GM23338 (cell line): ENCODE measurements around the gene SLC40A1. TPM values are rescaled to one million over a fixed set of nuclear protein-coding genes. Genes with fewer than 3 reads are reported as not detected.
A peak's percentile ranks its signal among the peaks of the same experiment; 100 is the strongest.

Experiments
- ATAC-seq: fragments of 200-7000 bp; cut with Tn5 transposase; 3 replicates; pipeline ENCODE4 v1.9.1; 2020
- DNase-seq: peaks from one replicate; pipeline ENCODE4 v3.0.0-alpha.2; 2015; ENCODE audit warnings: low spot score
- H2AFZ ChIP-seq: fragments of 200-600 bp; sonication (generic); 2 replicates; pipeline ENCODE4 v1.8.0; 2016; ENCODE audit warnings: antibody characterized with exemption, mild to moderate bottlenecking, moderate library complexity
- H3F3A ChIP-seq: fragments of 200-600 bp; sonication (generic); replicated peaks from 2 replicates; pipeline ENCODE4 v1.8.0; 2017; ENCODE audit warnings: antibody characterized with exemption, mixed run types, low read depth
- H3K27ac ChIP-seq: fragments of 200-600 bp; sonication (generic); 2 replicates; pipeline ENCODE4 v1.6.1; 2016; ENCODE audit warnings: low read depth
- H3K27me3 ChIP-seq: fragments of 200-600 bp; sonication (generic); 2 replicates; pipeline ENCODE4 v1.8.0; 2016; ENCODE audit warnings: mild to moderate bottlenecking, mixed run types, moderate library complexity; ENCODE audit not compliant: insufficient read depth
- H3K36me3 ChIP-seq: fragments of 200-600 bp; sonication (generic); 2 replicates; pipeline ENCODE4 v1.8.0; 2016; ENCODE audit warnings: mild to moderate bottlenecking; ENCODE audit not compliant: insufficient read depth
- H3K4me1 ChIP-seq: fragments of 200-600 bp; sonication (generic); 2 replicates; pipeline ENCODE4 v1.8.0; 2016; ENCODE audit warnings: mild to moderate bottlenecking, moderate library complexity; ENCODE audit not compliant: insufficient read depth
- H3K4me2 ChIP-seq: fragments of 200-600 bp; sonication (generic); 2 replicates; pipeline ENCODE4 v1.7.1; 2017; ENCODE audit warnings: mixed run types
- H3K4me3 ChIP-seq: fragments of 200-600 bp; sonication (generic); 2 replicates; pipeline ENCODE4 v1.6.1; 2016; ENCODE audit warnings: mixed run types
- H3K79me2 ChIP-seq: fragments of 200-600 bp; sonication (generic); replicated peaks from 2 replicates; pipeline ENCODE4 v1.8.0; 2017; ENCODE audit warnings: mild to moderate bottlenecking; ENCODE audit not compliant: insufficient read depth
- H3K9me2 ChIP-seq: fragments of 200-600 bp; sonication (generic); 2 replicates; pipeline ENCODE4 v1.8.0; 2017; ENCODE audit not compliant: insufficient read depth
- H4K20me1 ChIP-seq: fragments of 200-600 bp; sonication (generic); replicated peaks from 2 replicates; pipeline ENCODE4 v1.8.0; 2017; ENCODE audit warnings: mild to moderate bottlenecking; ENCODE audit not compliant: insufficient read depth
- H3K27ac Mint-ChIP-seq: 2 replicates; pipeline ENCODE4 v1.8.0; 2020; ENCODE audit warnings: inconsistent platforms, mild to moderate bottlenecking, moderate library complexity, mixed read lengths
- H3K27me3 Mint-ChIP-seq: 3 replicates; pipeline ENCODE4 v1.8.0; 2022; ENCODE audit warnings: low read depth, mild to moderate bottlenecking, moderate library complexity, mixed read lengths, inconsistent platforms; ENCODE audit not compliant: insufficient read depth, poor library complexity
- H3K36me3 Mint-ChIP-seq: 3 replicates; pipeline ENCODE4 v1.8.0; 2021; ENCODE audit warnings: low read depth, mild to moderate bottlenecking, inconsistent platforms, moderate library complexity, mixed read lengths
- H3K4me1 Mint-ChIP-seq: 3 replicates; pipeline ENCODE4 v1.8.0; 2020; ENCODE audit warnings: mild to moderate bottlenecking, inconsistent platforms, mixed read lengths
- H3K4me3 Mint-ChIP-seq: 3 replicates; pipeline ENCODE4 v1.8.0; 2021; ENCODE audit warnings: moderate library complexity, mild to moderate bottlenecking, inconsistent platforms, mixed read lengths
- H3K9me3 Mint-ChIP-seq: 3 replicates; pipeline ENCODE4 v1.8.0; 2020; ENCODE audit warnings: moderate library complexity, mild to moderate bottlenecking, inconsistent platforms, mixed read lengths
- EZH2 ChIP-seq: fragments of 200-600 bp; sonication (generic); IDR thresholded peaks from one replicate; pipeline ENCODE4 v1.8.0; 2017; ENCODE audit warnings: antibody characterized with exemption, mild to moderate bottlenecking, low read depth; ENCODE audit not compliant: unreplicated experiment
- EZH2phosphoT487 ChIP-seq: fragments of 200-600 bp; sonication (generic); IDR thresholded peaks from one replicate; pipeline ENCODE4 v1.8.1; 2018; ENCODE audit warnings: antibody characterized with exemption; ENCODE audit not compliant: unreplicated experiment
- JUNB ChIP-seq: IDR thresholded peaks from one replicate; pipeline ENCODE4 v1.6.1; 2016; ENCODE audit warnings: antibody characterized with exemption; ENCODE audit not compliant: unreplicated experiment
- NANOG ChIP-seq: IDR thresholded peaks from 2 replicates; pipeline ENCODE4 v1.6.1; 2016; ENCODE audit warnings: antibody characterized with exemption, borderline replicate concordance
- POLR2AphosphoS5 ChIP-seq: IDR thresholded peaks from 2 replicates; pipeline ENCODE4 v1.6.1; 2016; ENCODE audit warnings: antibody characterized with exemption, low read depth
- STAT1 ChIP-seq: IDR thresholded peaks from one replicate; pipeline ENCODE4 v1.6.1; 2016; ENCODE audit warnings: antibody characterized with exemption; ENCODE audit not compliant: unreplicated experiment
- ZNF114 ChIP-seq: fragments of 250-450 bp; sonication (Bioruptor Pico); IDR thresholded peaks from 2 replicates; pipeline ENCODE4 v1.5.0; 2020; ENCODE audit warnings: mild to moderate bottlenecking, moderate library complexity
- ZNF331 ChIP-seq: fragments of 250-450 bp; sonication (Bioruptor Pico); IDR thresholded peaks from 2 replicates; pipeline ENCODE4 v1.5.0; 2020; ENCODE audit warnings: low read depth, mild to moderate bottlenecking, moderate library complexity
- polyA plus RNA-seq: library from polyadenylated mRNA; unstranded; fragments of >200 nt; fragmentation: Nextera tagmentation; extraction: Ambion mirVana; gene quantifications from 2 replicates; pipeline ENCODE4 v1.2.1, GENCODE V29; 2016
- total RNA-seq: library from RNA; depleted of rRNA; stranded (reverse); fragments of >200 nt; shearing (Covaris generic); gene quantifications from 2 replicates; pipeline ENCODE4 v1.2.3, GENCODE V29; 2014
- TF ChIP-seq, protein P1 (sequence below): IDR thresholded peaks from one replicate; pipeline ENCODE4 v1.6.1; 2018; ENCODE audit warnings: antibody characterized with exemption; ENCODE audit not compliant: unreplicated experiment
- TF ChIP-seq, protein P2 (sequence below): IDR thresholded peaks from 2 replicates; pipeline ENCODE4 v1.6.1; 2016; ENCODE audit warnings: antibody characterized with exemption
- TF ChIP-seq, protein P3 (sequence below), 2 experiments: fragments of 200-600 bp in 1 of 2; sonication (generic) in 1 of 2; conservative IDR thresholded peaks; 2 replicates each; pipeline versions ENCODE4 v1.5.1 to v1.6.1; 2016 to 2017; ENCODE audit warnings: antibody characterized with exemption in 2 of 2, low read depth in 2 of 2, mild to moderate bottlenecking in 2 of 2, moderate library complexity in 1 of 2

Gene SLC40A1
- total and polyA plus RNA-seq, 2 experiments from 2014 or later, result 0.08 TPM; not detected in 1

GRCh38 chr2:189621781-189622180 is 41.2 kb upstream of the SLC40A1 start (continued):
- TF ChIP-seq ZNF331 (CRISPR knock-in tag) (no peak), EZH2phosphoT487 (no peak), JUNB (no peak), POLR2AphosphoS5 (no peak), NANOG (no peak), STAT1 (no peak), EZH2 (no peak), ZNF114 (CRISPR knock-in tag) (no peak)
- TF ChIP-seq, protein P1, sequence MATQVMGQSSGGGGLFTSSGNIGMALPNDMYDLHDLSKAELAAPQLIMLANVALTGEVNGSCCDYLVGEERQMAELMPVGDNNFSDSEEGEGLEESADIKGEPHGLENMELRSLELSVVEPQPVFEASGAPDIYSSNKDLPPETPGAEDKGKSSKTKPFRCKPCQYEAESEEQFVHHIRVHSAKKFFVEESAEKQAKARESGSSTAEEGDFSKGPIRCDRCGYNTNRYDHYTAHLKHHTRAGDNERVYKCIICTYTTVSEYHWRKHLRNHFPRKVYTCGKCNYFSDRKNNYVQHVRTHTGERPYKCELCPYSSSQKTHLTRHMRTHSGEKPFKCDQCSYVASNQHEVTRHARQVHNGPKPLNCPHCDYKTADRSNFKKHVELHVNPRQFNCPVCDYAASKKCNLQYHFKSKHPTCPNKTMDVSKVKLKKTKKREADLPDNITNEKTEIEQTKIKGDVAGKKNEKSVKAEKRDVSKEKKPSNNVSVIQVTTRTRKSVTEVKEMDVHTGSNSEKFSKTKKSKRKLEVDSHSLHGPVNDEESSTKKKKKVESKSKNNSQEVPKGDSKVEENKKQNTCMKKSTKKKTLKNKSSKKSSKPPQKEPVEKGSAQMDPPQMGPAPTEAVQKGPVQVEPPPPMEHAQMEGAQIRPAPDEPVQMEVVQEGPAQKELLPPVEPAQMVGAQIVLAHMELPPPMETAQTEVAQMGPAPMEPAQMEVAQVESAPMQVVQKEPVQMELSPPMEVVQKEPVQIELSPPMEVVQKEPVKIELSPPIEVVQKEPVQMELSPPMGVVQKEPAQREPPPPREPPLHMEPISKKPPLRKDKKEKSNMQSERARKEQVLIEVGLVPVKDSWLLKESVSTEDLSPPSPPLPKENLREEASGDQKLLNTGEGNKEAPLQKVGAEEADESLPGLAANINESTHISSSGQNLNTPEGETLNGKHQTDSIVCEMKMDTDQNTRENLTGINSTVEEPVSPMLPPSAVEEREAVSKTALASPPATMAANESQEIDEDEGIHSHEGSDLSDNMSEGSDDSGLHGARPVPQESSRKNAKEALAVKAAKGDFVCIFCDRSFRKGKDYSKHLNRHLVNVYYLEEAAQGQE, result no peak
- TF ChIP-seq, protein P2, sequence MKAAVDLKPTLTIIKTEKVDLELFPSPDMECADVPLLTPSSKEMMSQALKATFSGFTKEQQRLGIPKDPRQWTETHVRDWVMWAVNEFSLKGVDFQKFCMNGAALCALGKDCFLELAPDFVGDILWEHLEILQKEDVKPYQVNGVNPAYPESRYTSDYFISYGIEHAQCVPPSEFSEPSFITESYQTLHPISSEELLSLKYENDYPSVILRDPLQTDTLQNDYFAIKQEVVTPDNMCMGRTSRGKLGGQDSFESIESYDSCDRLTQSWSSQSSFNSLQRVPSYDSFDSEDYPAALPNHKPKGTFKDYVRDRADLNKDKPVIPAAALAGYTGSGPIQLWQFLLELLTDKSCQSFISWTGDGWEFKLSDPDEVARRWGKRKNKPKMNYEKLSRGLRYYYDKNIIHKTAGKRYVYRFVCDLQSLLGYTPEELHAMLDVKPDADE, result no peak

DNA sequence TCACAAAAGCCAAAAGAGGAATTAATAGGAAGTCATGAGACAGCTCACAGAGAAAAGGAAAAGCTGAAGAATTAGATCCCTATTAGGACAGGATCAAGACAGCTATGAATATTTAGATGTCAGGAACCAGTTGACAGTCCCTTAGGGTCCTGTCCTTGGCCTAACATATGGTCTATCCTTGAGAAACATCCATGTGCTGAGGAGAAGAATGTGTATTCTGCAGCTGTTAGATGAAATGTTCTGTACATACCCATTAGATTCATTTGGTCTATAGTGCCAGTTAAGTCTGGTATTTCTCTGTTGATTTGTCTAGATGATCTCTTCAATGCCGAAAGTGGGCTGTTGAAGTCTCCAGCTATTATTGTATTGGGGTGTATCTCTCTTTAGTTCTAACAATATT is 37.6 kb upstream of the SLC40A1 start:
- Mint-ChIP-seq H3K27me3 (no peaks in the 10 kb centered on the region), H3K9me3 (no peaks in the 10 kb centered on the region), H3K27ac (no peak overlapping the region), H3K4me3 (no peak overlapping the region), H3K4me1 (peaks cover 1% of the 10 kb centered on the region; the same call in 1 of the 3 replicates), H3K36me3 (no peaks in the 10 kb centered on the region)
- Histone ChIP-seq H3K4me3 (no peak overlapping the region), H4K20me1 (no peaks in the 10 kb centered on the region), H2AFZ (no peak overlapping the region), H3K27me3 (no peaks in the 10 kb centered on the region), H3K9me2 (no peaks in the 10 kb centered on the region), H3K36me3 (no peaks in the 10 kb centered on the region), H3K79me2 (no peaks in the 10 kb centered on the region), H3K4me2 (no peak overlapping the region), H3F3A (no peaks in the 10 kb centered on the region), H3K27ac (no peak overlapping the region), H3K4me1 (no peaks in the 10 kb centered on the region)
- ATAC-seq, result no peak
- no peak for TF ChIP-seq POLR2AphosphoS5
- DNase-seq, result no peak

DNA sequence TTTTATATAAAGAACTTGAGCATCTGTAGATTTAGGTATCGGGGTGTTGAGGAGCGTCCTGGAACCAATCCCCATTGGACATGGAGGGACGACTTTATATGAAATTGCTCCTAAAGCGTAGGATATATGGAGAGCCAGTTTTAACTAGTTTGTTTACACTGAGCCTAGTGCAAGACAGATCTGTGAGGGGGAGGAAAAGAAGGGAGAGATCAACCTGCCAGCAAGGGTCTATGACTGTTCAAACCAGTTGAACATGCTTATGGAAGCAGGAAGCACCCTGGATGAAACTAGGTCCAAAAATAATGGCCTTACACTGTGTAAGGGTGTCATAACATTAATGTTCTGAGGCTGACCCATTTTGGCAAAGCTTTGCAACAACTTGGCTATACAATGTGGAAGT is 34.0 kb upstream of the SLC40A1 start:
- Histone ChIP-seq H3K27me3 (no peaks in the 10 kb centered on the region), H3K4me2 (no peak overlapping the region), H3K79me2 (no peaks in the 10 kb centered on the region), H3F3A (no peaks in the 10 kb centered on the region), H2AFZ (0 out of 2 replicates have a peak overlapping the region, but pooled peaks have one; percentile 43), H3K36me3 (no peaks in the 10 kb centered on the region), H3K4me3 (no peak overlapping the region), H3K9me2 (no peaks in the 10 kb centered on the region), H3K4me1 (no peaks in the 10 kb centered on the region), H4K20me1 (no peaks in the 10 kb centered on the region), H3K27ac (no peak overlapping the region)
- Mint-ChIP-seq H3K27me3 (no peaks in the 10 kb centered on the region), H3K4me1 (peaks cover 5% of the 10 kb centered on the region; the same call in 1 of the 3 replicates), H3K36me3 (no peaks in the 10 kb centered on the region), H3K27ac (no peak overlapping the region), H3K9me3 (no peaks in the 10 kb centered on the region), H3K4me3 (no peak overlapping the region)
- ATAC-seq, result no peak
- no peak for DNase-seq
- TF ChIP-seq, protein P2, result no peak
- no peak for TF ChIP-seq ZNF114 (CRISPR knock-in tag)
- TF ChIP-seq EZH2, result no peak
- TF ChIP-seq, protein P3, sequence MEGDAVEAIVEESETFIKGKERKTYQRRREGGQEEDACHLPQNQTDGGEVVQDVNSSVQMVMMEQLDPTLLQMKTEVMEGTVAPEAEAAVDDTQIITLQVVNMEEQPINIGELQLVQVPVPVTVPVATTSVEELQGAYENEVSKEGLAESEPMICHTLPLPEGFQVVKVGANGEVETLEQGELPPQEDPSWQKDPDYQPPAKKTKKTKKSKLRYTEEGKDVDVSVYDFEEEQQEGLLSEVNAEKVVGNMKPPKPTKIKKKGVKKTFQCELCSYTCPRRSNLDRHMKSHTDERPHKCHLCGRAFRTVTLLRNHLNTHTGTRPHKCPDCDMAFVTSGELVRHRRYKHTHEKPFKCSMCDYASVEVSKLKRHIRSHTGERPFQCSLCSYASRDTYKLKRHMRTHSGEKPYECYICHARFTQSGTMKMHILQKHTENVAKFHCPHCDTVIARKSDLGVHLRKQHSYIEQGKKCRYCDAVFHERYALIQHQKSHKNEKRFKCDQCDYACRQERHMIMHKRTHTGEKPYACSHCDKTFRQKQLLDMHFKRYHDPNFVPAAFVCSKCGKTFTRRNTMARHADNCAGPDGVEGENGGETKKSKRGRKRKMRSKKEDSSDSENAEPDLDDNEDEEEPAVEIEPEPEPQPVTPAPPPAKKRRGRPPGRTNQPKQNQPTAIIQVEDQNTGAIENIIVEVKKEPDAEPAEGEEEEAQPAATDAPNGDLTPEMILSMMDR (conservative IDR thresholded peaks at IDR 0.05; ENCODE audit: low read depth in 2 of 2), result no peak
